Epithelial cell of proximal tubule (primary cell): Measurements from ENCODE around the gene NPPA. TPM values are rescaled to one million over a fixed set of nuclear protein-coding genes. Genes with fewer than 3 reads are reported as not detected.

Source experiments
- DNase-seq: peaks from one replicate; pipeline ENCODE4 v3.0.0-alpha.2; 2011; ENCODE audit warnings: low read depth
- H3K4me3 ChIP-seq: 2 replicates; pipeline ENCODE4 v1.5.1; 2011; ENCODE audit warnings: low read depth, mild to moderate bottlenecking, low read length
- CTCF ChIP-seq: conservative IDR thresholded peaks from 2 replicates; pipeline ENCODE4 v1.5.1; 2012; ENCODE audit warnings: low read depth, mild to moderate bottlenecking, low read length
- total RNA-seq: library from RNA; depleted of rRNA; stranded (reverse); fragments of >200 nt; gene quantifications from 2 replicates; pipeline ENCODE4 v1.2.3, GENCODE V29; 2015

The NPPA gene
- total RNA-seq, 1 donor from 2014 or later: not detected

GRCh38 chr1:11836955-11837766 lies 10.4 kb downstream of the NPPA start:
- H3K4me3 ChIP-seq: no peak overlapping the region
- no peak for DNase-seq
- TF ChIP-seq CTCF: no peak

DNA sequence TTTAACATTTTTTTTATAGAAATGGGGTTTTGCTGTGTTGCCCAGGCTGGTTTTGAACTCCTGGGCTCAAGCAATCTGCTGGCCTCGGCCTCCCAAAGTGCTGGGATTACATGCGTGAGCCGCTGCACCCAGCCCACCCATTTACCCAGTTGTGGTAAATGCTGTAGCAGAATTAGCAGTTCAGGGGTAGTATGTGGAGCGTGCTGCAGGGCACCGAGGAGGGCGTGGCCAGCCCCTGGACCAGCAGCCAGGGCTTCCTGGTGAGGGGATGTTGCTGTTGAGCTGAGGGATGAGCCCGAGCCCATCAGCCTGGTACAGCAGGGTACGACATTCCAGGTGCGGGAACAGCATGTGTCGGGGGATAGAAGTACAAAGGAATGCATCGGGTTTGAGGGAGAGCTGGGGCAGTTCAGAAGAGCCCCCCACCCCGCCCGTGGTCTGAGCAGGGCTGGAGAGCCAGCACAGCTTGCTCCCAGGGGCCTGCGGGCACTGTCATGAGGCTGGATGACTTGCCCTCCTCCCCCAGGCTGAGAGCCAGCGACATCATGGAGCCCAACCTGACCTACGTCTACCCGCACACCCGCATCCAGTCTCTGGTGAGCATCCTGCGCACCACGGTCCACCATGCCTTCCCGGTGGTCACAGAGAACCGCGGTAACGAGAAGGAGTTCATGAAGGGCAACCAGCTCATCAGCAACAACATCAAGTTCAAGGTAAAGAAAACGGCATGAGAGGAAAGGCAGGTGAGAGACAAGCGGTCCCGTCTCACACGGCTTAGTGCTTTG lies 11.9 kb downstream of the NPPA start:
- no peak for DNase-seq
- no peak for TF ChIP-seq CTCF
- no peak overlapping the region for H3K4me3 ChIP-seq

DNA sequence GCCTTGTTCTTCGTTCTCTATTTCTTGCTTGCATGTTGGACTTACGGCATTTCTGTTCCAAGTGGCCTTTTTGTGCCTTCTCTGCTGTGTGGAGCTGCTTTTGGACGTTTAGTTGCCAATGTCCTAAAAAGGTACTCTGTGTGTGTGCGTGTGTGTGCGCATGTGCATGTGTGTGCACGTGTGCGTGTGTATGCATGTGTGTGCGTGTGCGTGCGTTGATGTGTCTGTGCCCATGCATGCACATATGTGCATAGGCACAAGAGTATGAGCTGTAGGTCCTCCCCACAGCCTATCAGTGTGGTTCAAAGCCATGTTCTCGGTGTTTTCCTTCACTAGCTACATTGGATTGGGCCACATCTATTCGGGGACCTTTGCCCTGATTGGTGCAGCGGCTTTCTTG lies 13.7 kb downstream of the NPPA start:
- no peak for TF ChIP-seq CTCF
- no peak for DNase-seq
- H3K4me3 ChIP-seq: no peak overlapping the region

GRCh38 chr1:11833497-11833896 lies 14.1 kb downstream of the NPPA start:
- no peak overlapping the region for H3K4me3 ChIP-seq
- DNase-seq: no peak
- TF ChIP-seq CTCF: no peak

DNA sequence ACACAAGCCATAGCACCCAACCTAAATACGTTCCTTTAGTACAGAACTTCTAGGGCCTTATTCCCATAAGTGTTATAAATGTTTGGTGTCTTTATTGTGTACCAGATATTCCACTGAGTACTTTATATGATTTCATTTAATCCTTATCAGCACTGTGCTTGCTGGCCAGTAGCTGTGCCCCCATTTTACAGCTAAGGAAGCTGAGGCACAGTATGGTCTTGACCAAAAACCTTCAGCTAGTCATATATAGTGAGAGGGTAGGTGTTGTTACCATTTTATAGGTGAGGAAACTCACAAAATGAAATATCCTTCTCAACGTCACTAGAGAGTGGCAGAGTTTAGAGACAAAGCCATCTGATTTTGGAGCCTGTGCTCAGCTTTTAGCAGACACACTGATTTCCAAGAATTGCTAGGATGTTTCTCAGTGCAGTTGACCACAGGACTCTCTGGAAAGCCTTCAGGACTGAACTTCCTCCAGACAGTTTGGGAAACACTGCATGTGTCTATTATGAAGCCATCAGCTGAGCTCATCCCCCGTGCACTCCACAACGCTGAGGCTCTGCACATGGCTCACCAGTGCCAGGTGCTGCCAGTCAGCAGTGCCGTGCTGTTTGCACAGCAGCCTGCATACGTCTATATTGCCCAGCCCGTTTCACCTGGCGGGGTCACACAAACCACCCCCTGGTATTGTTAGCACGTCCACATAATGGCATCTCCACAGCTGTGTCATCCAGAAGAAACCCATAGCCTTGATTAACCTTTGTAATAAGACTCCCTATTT lies 15.4 kb downstream of the NPPA start:
- no peak for DNase-seq
- H3K4me3 ChIP-seq: no peak overlapping the region
- TF ChIP-seq CTCF: no peak

DNA sequence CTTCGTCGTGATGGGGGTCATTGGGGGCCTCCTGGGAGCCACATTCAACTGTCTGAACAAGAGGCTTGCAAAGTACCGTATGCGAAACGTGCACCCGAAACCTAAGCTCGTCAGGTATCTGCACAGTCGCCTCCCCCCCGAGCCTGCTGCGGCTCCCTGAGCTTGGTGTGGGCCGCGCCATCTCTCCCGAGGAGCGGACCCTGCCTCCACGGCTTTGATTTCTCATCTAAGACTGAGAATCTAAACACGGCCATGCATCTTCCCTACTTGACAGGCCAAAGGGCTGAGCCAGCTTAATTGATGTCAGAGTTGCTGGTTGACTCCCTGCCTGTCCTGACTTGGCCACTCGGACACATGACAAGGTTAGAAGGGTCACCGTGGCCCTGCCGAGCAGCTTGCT lies 19.1 kb downstream of the NPPA start:
- no peak overlapping the region for H3K4me3 ChIP-seq
- TF ChIP-seq CTCF: no peak
- no peak for DNase-seq
